NCI-H2029 (cell line): ENCODE data around the gene RAPGEF4.
"Not testable (repeated sequence)": the region's sequence is repeated elsewhere in the genome, so short reads cannot be mapped to it uniquely, and the experiment has no call there.

Source experiments
- DNase-seq: peaks from one replicate; lab custom pipeline; 2025; lab: John Stamatoyannopoulos, UW

Gene RAPGEF4

DNA sequence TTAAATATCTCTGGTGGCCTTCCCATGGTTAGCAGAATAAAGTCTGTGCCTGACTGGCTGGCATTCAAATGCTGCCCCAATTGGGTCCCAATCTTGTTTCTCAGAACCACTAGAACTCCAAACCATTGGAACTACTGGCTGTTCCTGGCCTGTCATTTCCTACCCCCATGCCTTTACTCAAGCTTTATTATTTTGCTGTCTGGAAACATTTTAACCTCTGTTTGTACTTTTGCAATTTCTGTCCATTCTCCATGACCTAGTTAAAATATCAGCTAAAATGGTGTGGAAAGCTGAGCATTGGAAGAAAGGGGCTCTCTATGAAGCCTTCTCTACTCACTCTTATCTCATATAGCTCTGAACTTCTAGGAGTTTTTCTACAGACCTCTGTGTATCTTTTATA lies 38.7 kb downstream of the RAPGEF4 start:
- no peak for DNase-seq

DNA sequence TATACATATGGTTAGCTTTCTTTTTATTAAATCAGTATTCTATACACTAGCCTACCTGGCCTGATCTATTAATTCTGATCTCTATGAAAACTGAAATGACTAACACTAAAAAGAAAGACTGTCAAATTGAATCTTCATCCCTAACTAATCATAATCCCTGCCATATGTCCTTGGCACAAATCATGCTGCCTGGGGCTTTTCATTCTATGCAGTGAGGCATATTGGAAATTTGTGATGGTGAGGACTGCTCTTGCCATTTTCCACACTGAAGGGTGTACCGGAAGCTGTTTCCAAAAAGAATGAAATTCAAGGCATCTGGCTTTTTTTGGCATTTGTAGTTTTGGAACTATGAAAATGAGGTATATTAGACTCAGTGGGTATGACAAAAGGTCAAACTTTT lies 39.7 kb downstream of the RAPGEF4 start:
- DNase-seq: no peak

DNA sequence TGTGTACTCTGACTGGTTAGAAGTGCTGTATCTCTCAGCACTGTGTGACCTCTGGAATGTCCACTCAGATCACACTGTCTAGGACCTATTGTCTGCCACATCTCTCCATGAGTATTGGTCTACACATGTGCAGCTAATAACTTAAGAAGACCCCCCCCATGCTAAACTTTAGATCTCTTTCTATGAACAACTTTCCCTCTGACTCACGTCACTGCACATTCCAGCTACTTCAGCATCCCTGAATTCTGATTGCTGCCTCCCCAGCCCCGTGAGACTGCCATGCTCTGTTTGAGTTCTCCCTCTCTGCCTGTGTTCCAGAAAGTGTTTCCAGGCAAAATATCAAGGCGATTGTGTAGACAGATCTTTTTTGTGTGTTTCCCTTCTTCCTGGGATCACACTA lies 41.8 kb downstream of the RAPGEF4 start:
- DNase-seq: no peak

DNA sequence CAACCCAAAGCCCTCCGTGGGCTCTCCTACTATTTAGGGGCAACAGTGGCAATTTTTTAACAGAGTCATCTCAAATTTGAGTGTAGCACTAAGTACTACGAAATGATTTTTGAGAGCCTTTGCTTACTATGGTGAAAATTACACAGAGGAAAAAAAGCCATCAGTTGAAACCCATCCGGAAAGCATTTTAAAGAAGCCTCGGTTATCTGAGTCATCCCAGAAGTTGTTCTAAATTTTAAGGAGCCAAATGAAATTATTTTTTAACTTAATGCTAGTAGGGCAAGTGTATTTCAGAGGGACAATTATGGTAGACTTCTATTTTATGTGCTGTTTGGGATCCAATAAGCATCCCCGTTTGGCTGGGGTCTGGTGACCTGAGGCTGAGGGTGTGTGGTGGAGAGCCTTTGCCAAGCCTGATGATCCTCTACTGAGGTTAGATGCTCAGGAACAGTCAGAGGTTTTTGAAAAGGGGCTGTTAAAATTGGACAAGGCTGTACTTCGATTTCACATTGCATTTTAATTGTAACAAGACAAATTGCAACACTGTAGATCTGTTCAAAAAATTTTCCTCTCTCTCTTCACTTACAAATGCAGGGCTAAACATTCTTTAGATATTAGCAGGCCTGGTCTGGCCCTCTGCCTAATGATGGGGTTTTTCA lies 47.0 kb downstream of the RAPGEF4 start:
- DNase-seq: no peak

DNA sequence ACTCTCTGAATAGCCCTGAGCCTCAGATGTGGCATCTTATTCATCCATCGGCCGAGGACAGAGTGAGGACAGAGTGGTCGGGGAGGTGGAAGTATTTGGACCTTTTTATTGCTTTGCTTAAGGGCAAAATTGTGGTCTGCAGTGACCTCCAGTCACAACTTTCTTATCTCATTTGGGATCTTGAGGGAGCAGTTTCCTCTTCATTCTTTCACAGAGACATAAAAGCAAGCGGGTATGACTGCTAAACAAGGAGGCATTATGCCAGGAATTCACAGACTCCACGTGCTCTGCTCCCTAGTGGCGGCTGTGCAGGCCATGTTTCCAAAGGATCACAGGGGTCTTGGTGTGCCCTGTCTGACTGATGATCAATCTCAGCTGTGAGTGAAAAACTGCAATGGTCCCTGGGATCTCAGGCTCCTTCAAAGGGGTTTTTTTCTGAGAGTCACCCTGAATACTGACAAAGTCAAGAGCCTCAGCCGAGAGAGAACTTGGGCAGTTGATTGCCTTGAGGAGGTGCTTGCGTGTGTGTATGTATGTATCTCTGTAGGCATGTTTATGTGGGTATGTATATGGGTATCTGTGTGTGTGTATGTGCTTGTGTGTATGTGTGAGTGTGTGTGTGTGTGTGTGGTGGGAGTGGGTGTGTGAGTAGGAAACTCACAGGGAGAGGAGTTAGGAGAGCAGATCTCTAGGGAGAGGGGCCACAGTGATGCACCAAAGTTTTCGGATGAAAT lies 47.7 kb downstream of the RAPGEF4 start:
- no peak for DNase-seq

DNA sequence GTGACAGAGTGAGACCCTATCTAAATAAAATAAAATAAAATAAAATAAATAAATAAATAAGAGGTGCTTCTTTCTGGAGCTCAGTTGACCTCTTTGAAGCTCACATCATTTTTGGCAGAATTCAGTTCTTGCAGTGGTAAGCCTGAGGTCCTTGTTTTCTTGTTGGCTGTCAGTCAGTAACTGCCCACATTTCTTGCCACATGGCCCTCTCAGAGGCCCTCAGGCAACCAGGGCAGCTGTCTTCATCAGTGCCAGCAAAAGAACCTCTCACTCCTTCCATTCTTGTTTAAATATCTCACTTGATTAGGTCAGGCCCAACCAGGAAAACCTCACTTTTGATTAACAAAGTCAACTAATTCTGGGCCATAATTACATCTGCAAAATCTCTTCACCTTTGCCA lies 53.2 kb downstream of the RAPGEF4 start:
- no peak for DNase-seq

DNA sequence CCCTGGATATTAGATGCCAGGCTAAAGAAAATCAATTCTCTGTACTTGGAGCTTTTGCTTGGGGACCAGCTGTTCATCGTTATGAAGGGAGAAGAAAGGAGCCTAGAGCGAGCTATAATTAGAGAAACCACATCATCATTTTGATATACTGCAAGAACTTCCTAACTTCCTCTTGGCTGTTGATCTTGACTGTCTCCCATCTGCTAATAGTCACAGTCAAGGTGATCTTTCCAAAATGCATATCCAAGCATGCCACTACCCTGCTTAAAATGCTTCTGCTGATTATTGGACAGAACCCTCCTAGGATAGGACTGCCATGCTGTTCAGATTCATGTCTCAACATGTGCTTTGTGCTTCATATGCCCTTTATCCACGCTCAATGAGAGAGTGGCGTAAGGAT lies 54.8 kb downstream of the RAPGEF4 start:
- DNase-seq: no peak

DNA sequence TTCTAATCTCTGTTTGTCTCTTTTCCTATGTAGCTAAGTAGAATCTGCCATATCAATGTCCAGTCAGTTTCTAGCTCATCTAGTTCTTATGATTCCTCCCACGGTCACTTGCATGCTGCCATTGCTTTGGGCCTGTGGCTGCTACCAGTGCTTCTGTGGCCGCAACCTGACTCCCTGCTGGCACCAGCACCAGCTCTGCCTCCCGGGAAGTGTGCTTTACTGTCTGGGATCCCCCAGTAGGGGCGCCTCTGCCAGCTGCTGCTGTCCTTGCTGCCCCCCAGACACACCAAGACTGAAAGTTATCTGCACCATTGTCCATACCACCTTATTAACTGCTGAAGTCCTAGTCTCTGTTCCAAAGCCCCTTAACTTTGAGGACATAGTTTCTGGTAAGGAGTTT lies 56.3 kb downstream of the RAPGEF4 start:
- DNase-seq: no peak

DNA sequence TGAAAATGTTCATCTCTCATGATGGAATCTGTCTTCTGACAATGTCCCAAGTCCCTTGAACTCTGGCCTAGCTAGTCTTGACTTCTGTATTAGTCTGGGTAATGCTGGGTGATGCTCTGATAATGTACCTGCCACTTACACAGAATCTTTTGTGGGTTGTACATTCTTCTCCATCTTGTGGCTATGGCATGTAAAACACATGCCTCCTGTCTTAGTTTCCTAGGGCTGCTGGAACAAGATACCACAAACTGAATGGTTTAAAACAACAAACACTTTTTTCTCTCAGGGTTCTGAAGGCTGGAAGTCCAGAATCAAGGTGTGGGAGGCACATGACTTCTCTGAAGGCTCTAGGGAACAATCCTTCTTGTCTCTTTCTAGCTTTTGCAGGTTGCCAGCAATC lies 57.1 kb downstream of the RAPGEF4 start:
- DNase-seq: no peak

DNA sequence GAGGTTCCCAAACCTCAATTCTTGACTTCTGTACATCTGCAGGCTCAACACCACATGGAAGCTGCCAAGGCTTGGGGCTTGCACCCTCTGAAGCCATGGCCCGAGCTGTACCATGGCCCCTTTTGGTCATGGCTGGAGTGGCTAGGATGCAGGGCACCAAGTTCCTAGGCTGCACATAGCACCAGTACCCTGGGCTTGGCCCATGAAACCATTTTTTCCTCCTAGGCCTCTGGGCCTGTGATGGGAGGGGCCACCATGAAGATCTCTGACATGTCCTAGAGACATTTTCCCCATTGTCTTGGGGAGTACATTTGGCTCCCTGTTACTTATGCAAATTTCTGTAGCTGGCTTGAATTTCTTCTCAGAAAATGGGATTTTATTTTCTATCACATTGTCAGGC lies 67.7 kb downstream of the RAPGEF4 start:
- DNase-seq: not testable (repeated sequence)

DNA sequence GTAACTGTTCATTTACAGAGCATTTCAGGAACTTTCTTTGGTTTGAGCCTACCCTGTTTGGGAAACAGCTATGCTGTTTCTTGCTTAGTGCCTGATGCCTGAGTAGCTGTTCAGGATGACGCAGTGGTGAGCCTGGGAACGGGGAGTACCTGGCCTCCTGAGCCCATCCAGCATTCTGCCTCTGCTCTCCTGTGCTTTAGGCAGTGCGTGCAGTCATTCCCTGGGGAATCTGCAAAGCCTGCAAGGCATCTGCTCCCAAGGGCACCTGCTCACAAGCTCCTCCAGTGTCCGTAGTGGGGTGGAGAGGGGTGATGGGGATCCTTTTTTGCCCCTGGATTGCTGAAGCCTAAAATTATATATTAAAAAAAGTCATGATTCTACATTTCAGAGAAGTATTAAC lies 68.8 kb downstream of the RAPGEF4 start:
- no peak for DNase-seq

DNA sequence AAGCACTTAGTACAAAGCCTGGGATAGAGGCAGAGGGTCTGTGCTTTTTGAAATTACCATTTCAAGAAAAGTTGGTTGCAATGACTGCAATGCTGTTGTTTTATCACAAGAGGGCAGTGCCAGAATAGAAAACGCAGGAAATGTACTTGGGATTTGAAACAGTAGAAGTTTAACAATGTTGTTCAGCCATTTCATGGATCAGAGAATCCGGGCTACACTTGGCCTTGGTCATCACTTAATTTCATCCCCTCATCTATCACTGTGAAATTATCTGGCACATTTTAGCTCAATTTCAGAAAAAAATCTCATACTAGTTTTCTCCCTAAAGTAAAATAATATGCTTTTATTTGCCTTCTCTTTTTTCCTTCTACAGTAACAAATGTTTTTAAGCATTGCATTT lies 70.8 kb downstream of the RAPGEF4 start:
- peak; percentile 35 for DNase-seq

DNA sequence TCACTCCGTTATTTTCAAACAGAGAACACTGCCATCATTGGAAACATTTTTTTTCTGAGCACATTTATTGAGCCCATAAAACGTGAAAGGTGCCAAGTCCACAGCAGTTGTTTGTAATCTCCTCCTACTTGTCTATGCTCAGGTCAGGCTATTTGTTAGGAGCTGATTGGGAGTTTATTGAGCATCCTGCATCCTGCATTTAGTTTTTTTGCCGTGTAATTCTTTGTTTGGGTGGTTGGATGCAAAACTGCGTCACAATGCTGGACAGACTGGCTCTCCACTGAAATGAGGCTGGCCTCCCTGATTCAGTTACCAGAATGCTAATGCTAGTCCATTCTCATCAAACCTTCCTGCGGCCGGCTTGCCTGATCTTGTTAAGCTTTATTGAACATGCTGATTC lies 71.4 kb downstream of the RAPGEF4 start:
- no peak for DNase-seq

DNA sequence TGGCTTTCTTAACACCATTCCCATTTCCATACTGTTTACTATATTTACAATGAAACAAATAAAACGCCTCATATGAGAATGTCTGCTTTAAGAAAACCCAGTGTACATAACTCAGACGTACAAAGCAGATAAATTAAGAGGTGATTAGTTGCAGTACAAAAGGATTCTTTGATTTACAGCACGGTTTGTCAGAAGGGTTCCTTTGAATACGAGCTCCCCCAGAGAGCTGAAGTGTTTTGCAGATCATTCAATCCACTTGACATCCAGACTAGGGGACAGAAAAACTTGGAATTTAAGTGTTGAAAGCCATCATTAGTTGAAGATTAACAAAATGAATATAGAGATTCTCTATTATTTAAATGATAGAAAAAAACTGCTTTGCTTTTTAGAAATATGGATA lies 72.5 kb downstream of the RAPGEF4 start:
- no peak for DNase-seq

DNA sequence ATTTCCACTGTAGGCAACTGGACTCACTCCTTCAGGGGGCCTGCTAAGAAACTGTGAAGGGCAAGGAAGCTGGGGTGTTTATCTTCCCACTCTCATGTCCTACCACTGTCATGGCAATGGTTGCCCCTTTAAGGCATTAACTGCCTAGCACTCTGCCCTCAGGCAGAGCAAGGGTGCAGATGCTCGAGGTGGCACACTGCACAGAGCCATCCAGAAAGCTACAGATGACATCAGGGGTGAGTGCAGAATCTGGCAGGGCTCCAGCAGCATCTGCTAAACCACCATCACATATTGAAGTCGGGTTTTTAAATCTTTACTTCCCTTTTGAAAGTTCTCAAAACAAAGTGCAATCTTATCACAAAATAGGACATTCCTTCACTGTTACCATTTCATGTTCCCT lies 75.4 kb downstream of the RAPGEF4 start:
- DNase-seq: no peak

DNA sequence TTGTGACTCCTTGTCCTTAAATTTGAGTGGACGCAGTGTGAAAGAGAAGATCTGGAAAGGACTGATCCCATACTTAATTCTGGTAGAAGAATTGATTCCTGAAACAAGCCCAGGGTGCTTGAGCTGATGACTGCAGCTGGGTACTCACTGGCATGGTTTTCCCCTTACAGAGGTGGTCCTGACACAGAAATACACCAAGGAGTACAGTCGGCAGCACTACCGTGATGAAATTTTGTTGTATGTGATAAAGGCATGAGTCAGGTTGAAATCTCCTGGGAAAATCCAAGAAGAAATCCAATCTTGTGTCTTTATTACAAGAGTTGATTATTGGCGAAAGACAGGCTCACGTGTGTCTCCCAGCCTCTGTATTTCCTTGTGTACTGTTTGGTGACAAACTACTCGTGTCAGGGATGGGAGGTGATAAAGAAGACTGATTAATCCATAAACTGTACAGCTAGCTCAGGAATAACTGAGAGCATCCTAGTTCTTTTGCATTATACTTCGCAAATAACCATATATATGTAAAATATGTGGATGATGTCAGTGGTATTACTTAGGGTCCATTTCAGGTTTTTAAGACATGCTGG lies 76.6 kb downstream of the RAPGEF4 start:
- DNase-seq: no peak

DNA sequence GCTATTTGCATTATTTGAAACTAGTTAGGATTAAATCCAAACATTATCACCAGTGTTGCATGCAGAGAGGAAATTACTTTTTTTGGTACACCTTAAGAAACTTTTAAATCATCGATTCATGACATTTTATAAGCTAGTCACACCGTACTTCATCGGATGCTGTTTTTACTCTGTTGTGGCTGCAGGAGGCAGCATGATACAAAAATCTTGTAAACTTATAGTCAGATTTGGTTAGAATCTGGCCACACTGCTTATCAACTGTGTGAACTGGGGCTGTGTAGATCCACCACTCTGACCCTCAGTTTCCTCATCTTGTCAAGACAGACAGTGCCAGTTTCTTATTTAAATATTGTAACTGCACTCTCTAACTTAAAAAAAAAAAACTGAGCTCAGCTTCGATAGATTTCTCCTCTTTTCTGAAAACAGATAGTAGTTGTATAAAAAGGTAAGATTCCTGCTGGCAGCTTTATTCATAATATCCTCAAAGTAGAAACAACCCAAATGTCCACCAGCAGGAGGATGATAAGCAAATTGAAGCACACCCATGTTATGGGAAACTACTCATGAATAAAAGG lies 77.8 kb downstream of the RAPGEF4 start:
- DNase-seq: no peak

DNA sequence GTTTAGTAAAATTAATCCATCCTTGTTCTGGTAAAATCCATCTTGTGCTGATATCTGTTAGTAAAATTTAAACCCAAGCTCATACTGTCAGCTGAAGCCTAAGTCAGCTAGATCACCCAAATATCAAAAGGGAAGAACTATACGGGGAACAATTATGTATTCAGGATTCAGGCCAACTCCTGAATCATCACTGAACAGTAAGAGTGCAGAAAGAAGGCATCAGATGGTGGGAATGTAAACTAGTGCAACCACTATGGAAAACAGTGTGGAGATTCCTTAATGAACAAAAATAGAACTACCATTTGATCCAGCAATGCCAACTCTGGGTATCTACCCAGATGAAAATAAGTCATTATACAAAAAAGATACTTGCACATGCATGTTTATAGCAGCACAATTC lies 81.8 kb downstream of the RAPGEF4 start:
- no peak for DNase-seq

DNA sequence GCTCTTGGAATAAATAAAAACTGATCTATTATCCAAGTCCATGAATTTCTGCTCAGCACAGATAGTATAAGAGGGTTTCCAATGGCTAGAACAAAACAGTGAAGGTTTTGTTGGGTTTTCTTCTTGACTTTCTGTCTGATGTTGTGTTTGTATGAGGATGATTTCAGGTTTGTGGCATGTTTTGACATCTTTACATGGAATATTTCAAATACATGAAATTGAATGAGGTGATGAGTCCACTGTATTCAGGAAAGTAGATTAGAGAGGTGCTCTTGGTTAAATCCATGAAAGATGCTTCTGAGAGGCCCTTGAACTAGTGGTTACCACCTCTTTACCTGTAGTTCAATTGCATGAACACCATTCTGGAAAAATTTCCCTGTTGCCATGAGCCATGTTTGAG lies 84.3 kb downstream of the RAPGEF4 start:
- DNase-seq: no peak

DNA sequence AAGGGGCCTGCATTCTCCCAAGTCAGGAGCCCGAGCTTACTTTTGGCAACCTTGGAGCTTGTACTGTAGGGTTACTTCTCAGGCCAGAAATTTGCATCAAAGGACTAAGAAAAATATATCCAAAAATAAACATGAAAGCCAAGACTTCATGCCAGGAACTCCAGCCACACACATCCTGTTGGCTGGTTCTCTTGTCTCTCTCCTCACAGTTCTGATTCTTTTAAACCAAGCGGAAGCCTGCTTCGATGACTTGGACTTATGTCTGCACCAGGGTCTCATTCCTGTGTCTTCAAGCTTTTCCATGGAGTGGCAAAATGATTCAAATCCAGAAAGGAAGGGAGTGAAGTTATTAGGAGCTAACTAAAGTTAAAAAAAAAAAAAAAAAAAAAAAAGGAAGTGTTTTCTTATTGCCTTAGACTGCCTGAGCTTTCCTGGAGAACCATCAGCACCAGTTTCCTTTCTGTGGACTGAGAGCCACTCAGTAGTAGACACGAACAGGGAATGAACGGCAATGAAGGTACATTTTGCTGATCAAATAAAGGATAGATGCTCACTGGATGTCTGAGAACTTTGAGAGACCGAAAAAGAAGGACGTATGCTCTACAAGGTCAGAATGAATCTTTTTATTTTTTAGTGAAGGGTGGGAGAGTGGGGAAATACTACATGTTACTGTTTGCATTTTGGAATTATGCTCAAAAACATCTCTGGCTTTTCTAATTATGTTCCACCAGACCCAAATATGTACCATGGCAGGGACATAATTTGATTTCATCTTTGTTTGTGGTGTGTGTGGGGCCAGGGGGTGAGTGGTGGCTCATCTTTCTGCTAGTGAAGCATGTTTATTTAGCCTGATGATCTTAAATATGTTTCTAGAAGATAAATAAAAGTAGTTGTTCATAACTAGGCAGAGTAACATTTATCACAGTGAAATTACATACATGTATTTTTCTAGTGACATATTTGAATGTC lies 86.0 kb downstream of the RAPGEF4 start:
- DNase-seq: no peak

DNA sequence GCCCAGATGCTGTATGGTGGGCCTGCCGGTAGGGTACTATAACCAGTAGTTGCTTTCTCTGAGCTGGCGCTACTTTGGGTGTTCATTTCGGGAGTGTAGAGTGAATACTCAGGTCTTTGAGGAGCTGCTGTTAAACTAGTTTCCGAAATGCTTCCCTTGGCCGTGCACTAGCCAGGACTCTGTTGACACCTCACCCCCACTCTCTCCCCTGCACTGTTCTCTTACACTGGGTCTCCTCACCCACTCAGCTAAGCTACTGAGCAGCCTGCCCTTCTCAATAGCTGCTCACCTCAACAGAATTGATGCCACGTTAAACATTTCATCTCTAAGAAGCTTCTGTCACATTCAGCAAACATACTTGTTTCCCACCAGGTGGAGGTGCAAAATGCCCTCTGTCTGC lies 86.9 kb downstream of the RAPGEF4 start:
- DNase-seq: no peak

DNA sequence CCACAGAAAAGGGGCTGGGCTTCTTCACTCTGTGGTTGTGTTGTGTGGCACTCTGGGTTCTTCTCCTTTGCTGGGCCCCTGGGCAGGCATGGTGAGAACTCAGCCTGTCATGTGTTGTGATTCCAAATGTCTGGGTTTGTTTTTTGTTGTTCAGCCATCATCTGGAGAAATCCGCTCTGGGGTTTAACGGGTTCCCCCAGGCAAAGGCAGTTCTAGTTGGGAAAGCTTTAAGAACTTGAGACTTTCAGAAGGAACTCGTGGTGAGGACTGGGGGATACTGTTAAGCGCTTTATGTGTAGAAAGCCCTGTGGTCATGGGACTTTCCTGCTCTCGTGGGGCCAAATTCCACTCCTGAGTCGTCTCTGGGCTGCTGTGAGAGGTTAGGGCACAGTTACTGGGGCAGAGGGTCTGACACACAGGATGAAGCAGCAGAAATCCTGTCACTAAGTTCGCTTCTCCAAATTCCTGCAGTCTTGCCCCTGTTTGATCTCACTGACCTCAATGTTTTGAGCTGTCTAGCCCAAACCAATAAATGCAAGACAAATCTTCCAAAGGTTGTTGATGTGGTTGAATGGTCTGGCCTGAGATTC lies 87.7 kb downstream of the RAPGEF4 start:
- DNase-seq: no peak
